NT2/D1 (cell line): ENCODE measurements around the gene KCNK18.

Experiments
- SUZ12 ChIP-seq: IDR thresholded peaks from 2 replicates; pipeline ENCODE4 v1.6.1; 2011; ENCODE audit not compliant: insufficient read length, insufficient read depth; ENCODE audit errors: extremely low read depth
- YY1 ChIP-seq: IDR thresholded peaks from 2 replicates; pipeline ENCODE4 v1.6.1; 2011; ENCODE audit not compliant: insufficient read length, insufficient read depth
- ZNF274 ChIP-seq: IDR thresholded peaks from 2 replicates; pipeline ENCODE4 v1.6.1; 2011; ENCODE audit warnings: mild to moderate bottlenecking, low read depth, low read length

GRCh38 chr10:117255835-117256460, 58.7 kb downstream of the KCNK18 start:
- no peak for TF ChIP-seq YY1
- TF ChIP-seq SUZ12: no peak
- no peak for TF ChIP-seq ZNF274
